Measurements from ENCODE around the gene CCR5. TPM values are rescaled to one million over a fixed set of nuclear protein-coding genes. Genes with fewer than 3 reads are reported as not detected.

Gene CCR5
- total and polyA plus RNA-seq, 2 of the 13 experiments (the other 11 are each of a cell fraction or from before 2014, with no cell fraction given): not detected

GRCh38 chr3:46383951-46384330 lies 13.2 kb downstream of the CCR5 start:
- Histone ChIP-seq H3K27me3 (ENCODE audit: control insufficient read depth in 1 of 2, insufficient read depth in 2 of 2, low read length in 2 of 2) (peaks cover 1 to 3% of the 10 kb centered on the region in 2 experiments; a peak in 1 of 5 replicates), H3K27ac (ENCODE audit: extremely low read length, insufficient read depth, low read length) (no peak overlapping the region), H3K4me2 (ENCODE audit: low read depth, low read length) (no peak overlapping the region), H3K9me3 (ENCODE audit: low read length) (no peaks in the 10 kb centered on the region), H4K20me1 (ENCODE audit: insufficient read depth, low read length) (no peaks in the 10 kb centered on the region), H2AFZ (ENCODE audit: low read length) (no peak overlapping the region), H3K9ac (ENCODE audit: insufficient read depth, low read depth, low read length) (no peak overlapping the region), H3K4me1 (ENCODE audit: insufficient read depth, low read length) (no peaks in the 10 kb centered on the region), H3K4me3 (replicated peaks in 1 of 3; ENCODE audit: insufficient read depth in 1 of 3, low read depth in 2 of 3, low read length in 3 of 3) (no peak overlapping the region), H3K79me2 (ENCODE audit: insufficient read depth, low read length) (no peaks in the 10 kb centered on the region), H3K36me3 (replicated peaks in 1 of 2; ENCODE audit: control insufficient read depth in 1 of 2, insufficient read depth in 2 of 2, low read length in 2 of 2) (no peaks in the 10 kb centered on the region)
- 34% methylated on average over 5 of the region's 5 CpGs for WGBS (ENCODE audit: low lambda C conversion rate)
- ATAC-seq (no peak), DNase-seq (ENCODE audit: low spot score) (no peak), FAIRE-seq (no peak)
- TF ChIP-seq ZBTB38 (CRISPR knock-in tag; IDR thresholded peaks at IDR 0.05) (no peak), ZUFSP (CRISPR knock-in tag; IDR thresholded peaks at IDR 0.05; ENCODE audit: borderline replicate concordance) (no peak), SP5 (CRISPR knock-in tag; IDR thresholded peaks at IDR 0.05; ENCODE audit: borderline replicate concordance, low read depth) (no peak), ZMYM2 (CRISPR knock-in tag; IDR thresholded peaks at IDR 0.05) (no peak), UBTF (CRISPR knock-in tag; IDR thresholded peaks at IDR 0.05) (no peak), ZNF605 (CRISPR knock-in tag; IDR thresholded peaks at IDR 0.05) (no peak), HOXD1 (CRISPR knock-in tag; IDR thresholded peaks at IDR 0.05) (no peak), ZNF781 (CRISPR knock-in tag; IDR thresholded peaks at IDR 0.05; ENCODE audit: borderline replicate concordance, not compliant biosample characterization) (no peak), PRPF4 (IDR thresholded peaks at IDR 0.05; ENCODE audit: low read depth, low read length, poor library complexity, severe bottlenecking) (no peak), ZNF790 (CRISPR knock-in tag; IDR thresholded peaks at IDR 0.05; ENCODE audit: borderline replicate concordance) (no peak), NR2F6 (IDR thresholded peaks at IDR 0.05) (no peak), NR2F6 (CRISPR knock-in tag; IDR thresholded peaks at IDR 0.05) (no peak), ZNF20 (CRISPR knock-in tag; IDR thresholded peaks at IDR 0.05) (no peak), ZNF83 (CRISPR knock-in tag; IDR thresholded peaks at IDR 0.05; ENCODE audit: borderline replicate concordance) (no peak)
- TF ChIP-seq, protein P1, sequence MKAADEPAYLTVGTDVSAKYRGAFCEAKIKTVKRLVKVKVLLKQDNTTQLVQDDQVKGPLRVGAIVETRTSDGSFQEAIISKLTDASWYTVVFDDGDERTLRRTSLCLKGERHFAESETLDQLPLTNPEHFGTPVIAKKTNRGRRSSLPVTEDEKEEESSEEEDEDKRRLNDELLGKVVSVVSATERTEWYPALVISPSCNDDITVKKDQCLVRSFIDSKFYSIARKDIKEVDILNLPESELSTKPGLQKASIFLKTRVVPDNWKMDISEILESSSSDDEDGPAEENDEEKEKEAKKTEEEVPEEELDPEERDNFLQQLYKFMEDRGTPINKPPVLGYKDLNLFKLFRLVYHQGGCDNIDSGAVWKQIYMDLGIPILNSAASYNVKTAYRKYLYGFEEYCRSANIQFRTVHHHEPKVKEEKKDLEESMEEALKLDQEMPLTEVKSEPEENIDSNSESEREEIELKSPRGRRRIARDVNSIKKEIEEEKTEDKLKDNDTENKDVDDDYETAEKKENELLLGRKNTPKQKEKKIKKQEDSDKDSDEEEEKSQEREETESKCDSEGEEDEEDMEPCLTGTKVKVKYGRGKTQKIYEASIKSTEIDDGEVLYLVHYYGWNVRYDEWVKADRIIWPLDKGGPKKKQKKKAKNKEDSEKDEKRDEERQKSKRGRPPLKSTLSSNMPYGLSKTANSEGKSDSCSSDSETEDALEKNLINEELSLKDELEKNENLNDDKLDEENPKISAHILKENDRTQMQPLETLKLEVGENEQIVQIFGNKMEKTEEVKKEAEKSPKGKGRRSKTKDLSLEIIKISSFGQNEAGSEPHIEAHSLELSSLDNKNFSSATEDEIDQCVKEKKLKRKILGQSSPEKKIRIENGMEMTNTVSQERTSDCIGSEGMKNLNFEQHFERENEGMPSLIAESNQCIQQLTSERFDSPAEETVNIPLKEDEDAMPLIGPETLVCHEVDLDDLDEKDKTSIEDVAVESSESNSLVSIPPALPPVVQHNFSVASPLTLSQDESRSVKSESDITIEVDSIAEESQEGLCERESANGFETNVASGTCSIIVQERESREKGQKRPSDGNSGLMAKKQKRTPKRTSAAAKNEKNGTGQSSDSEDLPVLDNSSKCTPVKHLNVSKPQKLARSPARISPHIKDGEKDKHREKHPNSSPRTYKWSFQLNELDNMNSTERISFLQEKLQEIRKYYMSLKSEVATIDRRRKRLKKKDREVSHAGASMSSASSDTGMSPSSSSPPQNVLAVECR (CRISPR knock-in tag; IDR thresholded peaks at IDR 0.05; ENCODE audit: borderline replicate concordance): no peak
- POLR2A ChIA-PET: no interaction called here
- in situ Hi-C loops (cut with HindIII; ENCODE audit: extremely low pct_ligation_motif_present, low pct_unique_long_range_greater_than_20kb): no loop called here
- BruUV-seq (replicated peaks): no TSS peak
- intact Hi-C loops (cut with micrococcal nuclease; ENCODE audit: unreplicated experiment): no loop called here
- CTCF ChIA-PET (ENCODE audit: low intra/inter-chr PET ratio, low total read pairs): no interaction called here
